Keratinocyte (primary cell): Measurements from ENCODE around the gene AP2A1. TPM values are rescaled to one million over a fixed set of nuclear protein-coding genes. Genes with fewer than 3 reads are reported as not detected.
"Not testable (repeated sequence)": the region's sequence is repeated elsewhere in the genome, so short reads cannot be mapped to it uniquely, and the experiment has no call there.

Experiments used
- DNase-seq: peaks from one replicate; pipeline ENCODE4 v3.0.0-alpha.2; 2011; ENCODE audit warnings: low read depth, missing footprints, low spot score
- FAIRE-seq: peaks from 2 replicates; lab custom pipeline; 2011; peaks lifted over from hg19 to GRCh38; lab: Jason Lieb, UNC
- H2AFZ ChIP-seq: 2 replicates; pipeline ENCODE4 v1.6.0; 2012; ENCODE audit warnings: low read length, control low read depth, inconsistent platforms; ENCODE audit not compliant: control insufficient read depth
- H3K27ac ChIP-seq: 2 replicates; pipeline ENCODE4 v1.5.1; 2011; ENCODE audit warnings: low read length; ENCODE audit not compliant: control insufficient read depth, insufficient read depth
- H3K27me3 ChIP-seq: 3 replicates; pipeline ENCODE4 v1.6.0; 2011; ENCODE audit warnings: low read length; ENCODE audit not compliant: control insufficient read depth, insufficient read depth; ENCODE audit errors: extremely low read depth
- H3K36me3 ChIP-seq, 2 experiments: 2 replicates in 1 of 2; 3 replicates in 1 of 2; pipeline ENCODE4 v1.5.1; 2011; ENCODE audit warnings: low read length in 2 of 2, mild to moderate bottlenecking in 1 of 2; ENCODE audit not compliant: control insufficient read depth in 2 of 2, insufficient read depth in 2 of 2; ENCODE audit errors: extremely low read depth in 1 of 2
- H3K4me1 ChIP-seq: 3 replicates; pipeline ENCODE4 v1.5.1; 2011; ENCODE audit warnings: low read length; ENCODE audit not compliant: control insufficient read depth, insufficient read depth; ENCODE audit errors: extremely low read depth
- H3K4me2 ChIP-seq: 3 replicates; pipeline ENCODE4 v1.6.0; 2011; ENCODE audit warnings: low read depth, low read length; ENCODE audit not compliant: control insufficient read depth, insufficient read depth; ENCODE audit errors: extremely low read depth
- H3K4me3 ChIP-seq, 3 experiments: fragments of 200-600 bp in 1 of 3; sonication (generic) in 1 of 3; 2 replicates in 2 of 3; 3 replicates in 1 of 3; pipeline ENCODE4 v1.5.1; 2011 to 2016; ENCODE audit warnings: low read length in 3 of 3, mild to moderate bottlenecking in 3 of 3, control low read depth in 2 of 3, inconsistent platforms in 1 of 3, low read depth in 1 of 3, mixed read lengths in 1 of 3, mixed run types in 1 of 3, moderate library complexity in 1 of 3; ENCODE audit not compliant: control insufficient read depth in 2 of 3, insufficient read depth in 2 of 3; ENCODE audit errors: extremely low read depth in 1 of 3
- H3K79me2 ChIP-seq: 2 replicates; pipeline ENCODE4 v1.6.0; 2012; ENCODE audit warnings: low read length; ENCODE audit not compliant: control insufficient read depth, insufficient read depth
- H3K9ac ChIP-seq: 3 replicates; pipeline ENCODE4 v1.6.0; 2011; ENCODE audit warnings: low read length; ENCODE audit not compliant: control insufficient read depth, insufficient read depth; ENCODE audit errors: extremely low read depth
- H3K9me1 ChIP-seq: 3 replicates; pipeline ENCODE4 v1.6.0; 2011; ENCODE audit warnings: low read length; ENCODE audit not compliant: control insufficient read depth, insufficient read depth; ENCODE audit errors: extremely low read depth
- H3K9me3 ChIP-seq: 2 replicates; pipeline ENCODE4 v1.5.1; 2012; ENCODE audit warnings: low read depth, low read length; ENCODE audit not compliant: control insufficient read depth
- H4K20me1 ChIP-seq: 3 replicates; pipeline ENCODE4 v1.6.0; 2011; ENCODE audit warnings: low read length; ENCODE audit not compliant: control insufficient read depth, insufficient read depth; ENCODE audit errors: extremely low read depth
- EZH2 ChIP-seq: IDR thresholded peaks from one replicate; pipeline ENCODE4 v1.6.1; 2012; ENCODE audit warnings: inconsistent platforms, mild to moderate bottlenecking, low read length, moderate library complexity
- dilution Hi-C: fragments of 300-500 bp; cut with MboI; formaldehyde crosslinking; loops from one replicate; pipeline ENCODE4 v1.7.0; 2020; ENCODE audit warnings: low sequenced_read_pairs; ENCODE audit not compliant: extremely low pct_ligation_motif_present
- polyA plus RNA-seq, 5 experiments: library from polyadenylated mRNA; depleted of rRNA in 3 of 5; stranded (reverse) in 3 of 5; stranded (forward) in 1 of 5; unstranded in 1 of 5; fragments of >200 nt; gene quantifications; 1 replicate in 1 of 5; 2 replicates in 3 of 5; 3 replicates in 1 of 5; pipeline versions ENCODE4 v1.2.1 to v1.2.3, GENCODE V29; 2011 to 2012; ENCODE audit warnings: missing spikeins in 2 of 5, low read depth in 1 of 5, low replicate concordance in 1 of 5
- TF ChIP-seq, protein P1 (sequence below), 3 experiments: IDR thresholded peaks in 1 of 3; conservative IDR thresholded peaks in 1 of 3; optimal IDR thresholded peaks in 1 of 3; 2 replicates in 2 of 3; 3 replicates in 1 of 3; pipeline versions ENCODE3 to v1.5.1; 2011; ENCODE audit warnings: low read length in 3 of 3, mild to moderate bottlenecking in 3 of 3, moderate library complexity in 2 of 3, control low read depth in 1 of 3, inconsistent platforms in 1 of 3; ENCODE audit not compliant: insufficient read depth in 2 of 3; ENCODE audit errors: extremely low read depth in 1 of 3

The AP2A1 gene
- polyA plus RNA-seq, 1 donor (not counting 4 experiments of a cell fraction or from before 2014, with no cell fraction given): 36.7 TPM

DNA sequence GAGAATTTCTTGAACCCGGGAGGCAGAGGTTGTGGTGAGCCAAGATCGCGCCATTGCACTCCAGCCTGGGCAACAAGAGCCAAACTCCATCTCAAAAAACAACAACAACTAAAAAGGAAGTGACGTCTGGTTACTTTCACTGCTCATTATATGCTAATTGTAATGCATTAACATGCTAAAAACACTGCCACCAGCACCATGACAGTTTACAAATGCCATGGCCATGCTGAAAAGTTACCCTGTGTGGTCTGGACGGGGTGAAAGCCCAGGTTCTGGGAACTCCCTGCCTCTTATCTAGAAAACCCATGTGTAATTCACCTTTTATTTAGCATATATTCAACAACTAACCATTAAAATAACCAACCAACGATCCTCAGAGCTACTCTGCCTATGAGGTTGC, 47.8 kb upstream of the AP2A1 start:
- no peak overlapping the region for H3K9ac ChIP-seq
- no peaks in the 10 kb centered on the region for H3K9me1 ChIP-seq
- no peaks in the 10 kb centered on the region for H3K27me3 ChIP-seq

DNA sequence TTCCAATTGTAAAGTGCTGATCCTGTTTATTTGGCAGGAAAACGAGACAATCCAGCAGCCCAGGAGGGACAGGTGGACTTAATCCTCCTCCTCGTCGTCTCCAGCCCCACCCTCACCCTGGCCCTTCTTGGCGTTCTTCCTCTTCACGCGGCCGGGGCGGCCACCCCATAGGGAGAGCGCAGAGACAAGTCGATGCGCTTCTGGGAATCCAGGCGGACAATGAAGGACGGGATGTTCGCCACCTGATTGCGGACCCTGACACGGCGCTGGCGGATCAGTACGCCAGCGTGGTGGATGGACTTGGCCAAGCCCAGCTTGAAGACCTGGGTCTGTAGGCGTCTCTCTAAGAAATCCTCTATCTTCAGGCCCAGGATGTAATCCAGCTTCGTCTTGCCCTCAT, 47.4 kb upstream of the AP2A1 start:
- H3K36me3 ChIP-seq, H4K20me1 ChIP-seq, H3K4me2 ChIP-seq, H3K79me2 ChIP-seq, H3K4me1 ChIP-seq, H3K9me3 ChIP-seq, H3K27me3 ChIP-seq, H3K9me1 ChIP-seq, dilution Hi-C loops, H2AFZ ChIP-seq, H3K4me3 ChIP-seq, H3K9ac ChIP-seq, DNase-seq, FAIRE-seq, H3K27ac ChIP-seq: not testable (repeated sequence)

More for the DNA sequence above, 47.8 kb upstream of the AP2A1 start:
- no peak overlapping the region for H2AFZ ChIP-seq
- no peaks in the 10 kb centered on the region for H3K36me3 ChIP-seq
- dilution Hi-C loops: no loop called here
- FAIRE-seq: no peak
- H3K79me2 ChIP-seq: no peaks in the 10 kb centered on the region
- H3K27ac ChIP-seq: no peak overlapping the region
- H3K4me1 ChIP-seq: no peaks in the 10 kb centered on the region
- DNase-seq: no peak
- no peaks in the 10 kb centered on the region for H4K20me1 ChIP-seq
- H3K9me3 ChIP-seq: no peaks in the 10 kb centered on the region
- TF ChIP-seq, protein P1, sequence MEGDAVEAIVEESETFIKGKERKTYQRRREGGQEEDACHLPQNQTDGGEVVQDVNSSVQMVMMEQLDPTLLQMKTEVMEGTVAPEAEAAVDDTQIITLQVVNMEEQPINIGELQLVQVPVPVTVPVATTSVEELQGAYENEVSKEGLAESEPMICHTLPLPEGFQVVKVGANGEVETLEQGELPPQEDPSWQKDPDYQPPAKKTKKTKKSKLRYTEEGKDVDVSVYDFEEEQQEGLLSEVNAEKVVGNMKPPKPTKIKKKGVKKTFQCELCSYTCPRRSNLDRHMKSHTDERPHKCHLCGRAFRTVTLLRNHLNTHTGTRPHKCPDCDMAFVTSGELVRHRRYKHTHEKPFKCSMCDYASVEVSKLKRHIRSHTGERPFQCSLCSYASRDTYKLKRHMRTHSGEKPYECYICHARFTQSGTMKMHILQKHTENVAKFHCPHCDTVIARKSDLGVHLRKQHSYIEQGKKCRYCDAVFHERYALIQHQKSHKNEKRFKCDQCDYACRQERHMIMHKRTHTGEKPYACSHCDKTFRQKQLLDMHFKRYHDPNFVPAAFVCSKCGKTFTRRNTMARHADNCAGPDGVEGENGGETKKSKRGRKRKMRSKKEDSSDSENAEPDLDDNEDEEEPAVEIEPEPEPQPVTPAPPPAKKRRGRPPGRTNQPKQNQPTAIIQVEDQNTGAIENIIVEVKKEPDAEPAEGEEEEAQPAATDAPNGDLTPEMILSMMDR (optimal IDR thresholded peaks at IDR 0.05 in 1 of 3, IDR thresholded peaks at IDR 0.05 in 1 of 3, conservative IDR thresholded peaks at IDR 0.05 in 1 of 3; ENCODE audit: extremely low read depth in 1 of 3, insufficient read depth in 2 of 3, low read length in 3 of 3): no peak
- TF ChIP-seq EZH2: no peak
- no peak overlapping the region for H3K4me3 ChIP-seq
- no peak overlapping the region for H3K4me2 ChIP-seq
